ENCODE measurements around the gene LIME1.

LIME1 gene

DNA sequence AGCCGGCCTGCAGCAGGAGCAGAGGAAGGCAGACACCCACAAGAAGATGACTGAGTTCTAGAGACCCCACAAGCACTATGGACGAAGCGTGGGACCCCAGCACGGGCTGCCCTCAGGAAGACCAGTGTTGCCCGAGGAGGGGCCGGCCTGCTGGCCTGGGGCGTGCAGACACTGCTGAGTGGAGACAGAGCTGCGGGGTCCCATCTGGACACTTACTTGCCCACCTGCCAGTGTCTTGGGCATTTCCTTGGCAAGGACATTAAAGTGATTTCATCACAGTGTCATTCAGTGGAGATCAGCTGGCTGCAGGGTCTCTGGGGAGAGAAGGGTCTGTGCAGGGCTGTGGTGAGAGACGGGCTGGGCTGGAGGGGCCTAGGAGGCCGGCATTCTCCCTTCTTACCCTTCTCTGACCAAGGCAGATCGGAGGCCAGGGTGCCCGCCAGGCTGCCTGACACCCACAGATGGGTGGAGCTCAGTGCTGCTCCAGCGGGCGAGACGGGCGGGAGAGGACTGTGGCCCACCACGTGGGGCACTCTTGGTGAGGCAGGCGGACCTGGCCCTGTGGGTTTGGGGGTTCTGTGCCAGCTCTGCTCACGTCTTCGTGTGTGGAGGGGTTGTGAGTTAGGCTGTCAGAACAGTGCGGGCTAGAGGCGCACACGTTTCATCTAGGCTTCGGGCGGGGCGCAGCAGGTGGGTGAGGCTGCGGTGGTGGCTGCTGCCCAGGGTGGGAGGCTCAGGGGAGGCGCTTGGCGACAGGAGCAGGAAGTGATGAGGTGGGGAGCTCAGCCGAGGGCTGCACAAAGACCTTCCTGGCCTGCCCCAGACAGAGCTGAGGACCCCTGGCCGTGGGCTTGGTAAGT, at the start of gene LIME1:
Gene LIME1, plus strand, starts transcription at position 806 of the 860 bp plus-strand sequence. CDS start 886 bp downstream, outside the sequence.
- TF ChIP-seq, protein P1, sequence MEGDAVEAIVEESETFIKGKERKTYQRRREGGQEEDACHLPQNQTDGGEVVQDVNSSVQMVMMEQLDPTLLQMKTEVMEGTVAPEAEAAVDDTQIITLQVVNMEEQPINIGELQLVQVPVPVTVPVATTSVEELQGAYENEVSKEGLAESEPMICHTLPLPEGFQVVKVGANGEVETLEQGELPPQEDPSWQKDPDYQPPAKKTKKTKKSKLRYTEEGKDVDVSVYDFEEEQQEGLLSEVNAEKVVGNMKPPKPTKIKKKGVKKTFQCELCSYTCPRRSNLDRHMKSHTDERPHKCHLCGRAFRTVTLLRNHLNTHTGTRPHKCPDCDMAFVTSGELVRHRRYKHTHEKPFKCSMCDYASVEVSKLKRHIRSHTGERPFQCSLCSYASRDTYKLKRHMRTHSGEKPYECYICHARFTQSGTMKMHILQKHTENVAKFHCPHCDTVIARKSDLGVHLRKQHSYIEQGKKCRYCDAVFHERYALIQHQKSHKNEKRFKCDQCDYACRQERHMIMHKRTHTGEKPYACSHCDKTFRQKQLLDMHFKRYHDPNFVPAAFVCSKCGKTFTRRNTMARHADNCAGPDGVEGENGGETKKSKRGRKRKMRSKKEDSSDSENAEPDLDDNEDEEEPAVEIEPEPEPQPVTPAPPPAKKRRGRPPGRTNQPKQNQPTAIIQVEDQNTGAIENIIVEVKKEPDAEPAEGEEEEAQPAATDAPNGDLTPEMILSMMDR (conservative IDR thresholded peaks at IDR 0.05; ENCODE audit: low read depth, low read length) = no peak
- H3K4me3 ChIP-seq (ENCODE audit: low read length) = no peak within 1 kb of the TSS
- DNase-seq (ENCODE audit: low read depth) = no peak

DNA sequence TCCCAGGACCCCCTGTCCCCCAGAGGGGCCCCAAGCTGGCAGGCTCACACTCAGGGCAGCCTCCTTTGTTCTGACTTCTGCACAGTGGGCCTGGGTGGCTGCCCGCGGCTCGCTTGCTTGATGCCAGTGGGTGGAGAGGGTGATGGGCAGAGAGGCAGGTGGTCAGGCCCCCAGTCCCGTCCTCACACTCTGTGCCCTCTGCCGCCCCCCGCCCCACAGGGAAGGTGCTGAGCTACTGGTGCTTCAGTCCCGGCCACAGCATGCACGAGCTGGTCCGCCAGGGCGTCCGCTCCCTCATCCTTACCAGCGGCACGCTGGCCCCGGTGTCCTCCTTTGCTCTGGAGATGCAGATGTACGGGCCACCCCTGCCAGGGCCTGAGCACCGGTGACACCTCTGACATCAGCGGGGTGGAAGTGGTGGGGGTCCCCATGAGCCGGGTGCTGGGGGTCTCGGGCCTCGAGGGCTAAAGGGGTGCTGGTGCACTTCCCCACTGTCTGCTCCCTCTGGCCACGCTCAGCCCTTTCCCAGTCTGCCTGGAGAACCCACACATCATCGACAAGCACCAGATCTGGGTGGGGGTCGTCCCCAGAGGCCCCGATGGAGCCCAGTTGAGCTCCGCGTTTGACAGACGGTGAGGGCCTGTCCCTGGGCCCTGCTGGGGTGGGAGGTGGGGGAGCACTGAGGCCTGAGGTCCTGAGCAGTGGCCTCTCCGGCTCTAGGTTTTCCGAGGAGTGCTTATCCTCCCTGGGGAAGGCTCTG, 48.9 kb upstream of the LIME1 start:
- TF ChIP-seq, protein P1 (conservative IDR thresholded peaks at IDR 0.05; ENCODE audit: low read depth, low read length) = no peak
- no peak overlapping the region for H3K4me3 ChIP-seq (ENCODE audit: low read length)
- no peak for DNase-seq (ENCODE audit: low read depth)

DNA sequence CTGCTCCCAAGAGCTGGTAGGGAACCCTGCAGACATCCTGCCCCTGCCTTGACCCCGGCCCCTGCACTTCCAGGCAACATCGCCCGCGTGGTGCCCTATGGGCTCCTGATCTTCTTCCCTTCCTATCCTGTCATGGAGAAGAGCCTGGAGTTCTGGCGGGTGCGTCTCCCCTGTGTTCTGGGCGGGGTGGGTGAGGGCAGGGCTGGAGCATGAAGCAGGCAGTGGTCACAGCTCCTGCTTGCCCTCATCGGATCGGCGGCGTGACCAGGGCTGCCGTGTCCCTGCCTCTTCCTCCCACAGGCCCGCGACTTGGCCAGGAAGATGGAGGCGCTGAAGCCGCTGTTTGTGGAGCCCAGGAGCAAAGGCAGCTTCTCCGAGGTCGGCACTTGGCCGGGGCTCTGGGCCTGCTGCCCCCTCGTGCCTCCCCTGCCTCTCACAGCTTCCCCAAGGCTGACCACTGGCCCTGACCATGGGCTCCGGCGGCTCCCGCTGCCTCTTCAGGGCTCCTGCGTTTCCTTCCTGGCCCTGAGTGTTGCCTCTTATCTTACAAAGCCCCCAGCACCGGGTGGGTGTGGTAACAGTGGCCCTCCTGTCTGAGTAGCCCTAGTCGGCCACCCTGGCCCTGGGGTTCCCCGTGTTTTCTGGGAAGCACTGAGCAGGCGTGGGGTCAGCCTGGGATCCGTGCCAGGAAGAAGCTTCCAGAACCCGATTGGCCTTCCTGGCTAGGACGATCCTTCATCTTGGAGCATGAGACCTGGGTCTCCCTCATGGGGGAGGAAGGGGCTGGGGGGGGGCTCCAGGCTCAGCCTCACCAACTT, 48.0 kb upstream of the LIME1 start:
- DNase-seq (ENCODE audit: low read depth) = no peak
- no peak overlapping the region for H3K4me3 ChIP-seq (ENCODE audit: low read length)
- TF ChIP-seq, protein P1 (conservative IDR thresholded peaks at IDR 0.05; ENCODE audit: low read depth, low read length) = no peak

DNA sequence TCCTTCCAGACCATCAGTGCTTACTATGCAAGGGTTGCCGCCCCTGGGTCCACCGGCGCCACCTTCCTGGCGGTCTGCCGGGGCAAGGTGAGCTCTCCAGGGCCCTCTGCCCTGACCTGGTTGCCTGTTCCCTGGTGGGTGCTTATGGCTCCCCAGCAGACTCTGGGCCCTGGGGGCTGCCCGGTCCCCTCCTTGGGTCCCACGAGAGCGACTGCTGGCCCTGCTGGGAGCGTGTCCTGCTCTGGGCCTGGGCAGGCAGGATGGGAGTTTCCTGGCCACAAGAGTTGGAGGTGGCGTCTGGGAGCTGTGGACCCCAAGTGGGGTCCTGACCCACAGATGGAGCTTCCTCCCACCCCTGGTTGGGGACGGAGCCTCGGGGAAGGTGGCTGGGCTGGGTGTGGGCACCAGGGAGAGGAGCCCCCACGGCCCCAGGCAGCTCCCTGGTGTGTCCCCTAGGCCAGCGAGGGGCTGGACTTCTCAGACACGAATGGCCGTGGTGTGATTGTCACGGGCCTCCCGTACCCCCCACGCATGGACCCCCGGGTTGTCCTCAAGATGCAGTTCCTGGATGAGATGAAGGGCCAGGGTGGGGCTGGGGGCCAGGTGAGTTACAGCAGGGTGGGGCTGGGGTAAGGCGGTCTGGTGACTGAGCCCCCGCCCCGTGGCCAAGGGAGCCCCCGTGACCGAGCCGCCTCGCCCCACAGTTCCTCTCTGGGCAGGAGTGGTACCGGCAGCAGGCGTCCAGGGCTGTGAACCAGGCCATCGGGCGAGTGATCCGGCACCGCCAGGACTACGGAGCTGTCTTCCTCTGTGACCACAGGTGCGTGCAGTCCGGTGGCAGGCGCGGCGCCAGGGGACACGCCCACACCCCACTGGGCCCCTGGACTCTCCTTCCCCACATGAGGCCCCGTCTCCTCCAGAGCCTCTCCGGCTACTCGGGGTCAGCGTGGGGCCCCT, 47.1 kb upstream of the LIME1 start:
- TF ChIP-seq, protein P1 (conservative IDR thresholded peaks at IDR 0.05; ENCODE audit: low read depth, low read length) = no peak
- DNase-seq (ENCODE audit: low read depth) = no peak
- no peak overlapping the region for H3K4me3 ChIP-seq (ENCODE audit: low read length)

GRCh38 chr20:63690003-63690897, 46.2 kb upstream of the LIME1 start:
- no peak for DNase-seq (ENCODE audit: low read depth)
- TF ChIP-seq, protein P1 (conservative IDR thresholded peaks at IDR 0.05; ENCODE audit: low read depth, low read length) = no peak
- no peak overlapping the region for H3K4me3 ChIP-seq (ENCODE audit: low read length)
